ENCODE data around the gene COL8A2.

- TF ChIP-seq CTCF (IDR thresholded peaks at IDR 0.05) (no peak), POLR2A (IDR thresholded peaks at IDR 0.05) (no peak), EP300 (IDR thresholded peaks at IDR 0.05; ENCODE audit: low read depth) (no peak), POLR2AphosphoS5 (IDR thresholded peaks at IDR 0.05) (no peak)
Observed at GRCh38 chr1:36097693-36098585, 27.1 kb downstream of the COL8A2 start.
